HL-60/S4 treated with phorbol 12-myristate 13-acetate at 8.2 ng/mL for 4 days and 3 days (cell line): ENCODE measurements around the gene MRPL10.
"Not testable (repeated sequence)": the region's sequence is repeated elsewhere in the genome, so short reads cannot be mapped to it uniquely, and the experiment has no call there.

Experiments used
- in situ Hi-C: fragments of 300-500 bp; cut with MboI; formaldehyde crosslinking; loops from 2 replicates; pipeline ENCODE4 v1.15.0; 2022; ENCODE audit warnings: low sequenced_read_pairs

MRPL10 gene

DNA sequence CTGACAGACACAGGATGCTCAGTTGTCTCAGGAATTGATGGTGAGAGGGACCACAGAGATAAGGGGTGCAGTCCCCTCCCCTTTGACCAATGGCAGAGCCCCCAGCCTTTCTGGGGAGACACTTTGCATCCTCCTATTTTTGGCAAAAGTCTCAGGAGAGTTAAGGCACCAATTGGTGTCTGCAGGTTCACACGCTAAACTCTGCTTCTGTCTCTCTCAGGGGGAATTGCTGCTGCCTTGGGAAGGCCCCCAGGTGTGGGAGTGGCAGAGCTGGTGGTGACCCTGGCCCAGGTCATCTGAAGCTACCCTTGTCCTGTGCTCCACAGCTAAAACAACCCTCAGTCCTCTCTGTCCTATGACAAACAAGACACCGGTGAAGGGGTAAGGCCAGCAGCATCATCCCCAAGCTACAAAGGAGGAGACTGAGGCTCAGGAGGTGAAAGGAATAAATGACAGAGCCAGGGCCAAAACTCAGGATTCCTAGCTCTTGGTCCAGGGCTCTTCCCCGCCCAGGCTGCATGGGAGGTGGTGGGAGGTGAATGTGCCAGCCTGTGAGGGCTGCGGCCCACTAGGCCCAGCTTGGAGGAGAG, 30.1 kb downstream of the MRPL10 start:
- in situ Hi-C loops: no loop called here

- in situ Hi-C loops: no loop called here
Observed at GRCh38 chr17:47800686-47801085, 30.7 kb downstream of the MRPL10 start.

GRCh38 chr17:47797797-47798196, 33.5 kb downstream of the MRPL10 start:
- in situ Hi-C loops: no loop called here

DNA sequence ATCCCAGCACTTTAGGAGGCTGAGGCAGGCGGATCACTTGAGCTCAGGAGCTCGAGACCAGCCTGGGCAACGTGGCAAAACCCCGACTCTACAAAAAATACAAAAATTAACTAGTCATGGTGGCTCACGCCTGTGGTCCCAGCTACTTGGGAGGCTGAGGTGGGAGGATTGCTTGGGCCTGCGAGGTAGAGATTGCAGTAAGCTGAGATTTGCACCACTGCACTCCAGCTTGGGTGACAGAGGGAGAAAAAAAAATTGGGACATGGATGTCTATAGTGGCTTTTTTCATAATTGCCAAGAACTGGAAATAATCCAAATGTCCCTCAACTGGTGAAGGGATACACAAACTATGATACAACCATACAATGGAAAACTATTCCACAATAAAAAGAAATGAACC, 38.4 kb downstream of the MRPL10 start:
- in situ Hi-C loops: no loop called here

DNA sequence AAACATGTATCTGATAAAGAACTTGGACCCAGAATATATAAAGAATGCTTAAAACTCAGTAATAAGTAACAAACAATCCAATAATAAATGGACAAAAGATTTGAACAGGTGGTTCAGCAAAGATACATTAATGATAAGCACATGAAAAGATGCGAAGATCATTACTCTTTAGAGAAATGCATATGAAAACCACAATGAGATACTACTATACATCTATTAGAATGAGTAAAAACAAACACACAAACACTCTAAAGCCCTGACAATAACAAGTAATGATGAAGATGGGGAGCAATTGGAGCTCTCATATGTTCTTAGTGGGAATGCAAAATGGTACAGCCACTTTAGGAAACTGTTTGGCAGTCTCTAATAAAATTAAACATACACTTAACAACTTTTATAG, 38.9 kb downstream of the MRPL10 start:
- in situ Hi-C loops: no loop called here

- in situ Hi-C loops: no loop called here
Observed at GRCh38 chr17:47791025-47791424, 40.3 kb downstream of the MRPL10 start.

DNA sequence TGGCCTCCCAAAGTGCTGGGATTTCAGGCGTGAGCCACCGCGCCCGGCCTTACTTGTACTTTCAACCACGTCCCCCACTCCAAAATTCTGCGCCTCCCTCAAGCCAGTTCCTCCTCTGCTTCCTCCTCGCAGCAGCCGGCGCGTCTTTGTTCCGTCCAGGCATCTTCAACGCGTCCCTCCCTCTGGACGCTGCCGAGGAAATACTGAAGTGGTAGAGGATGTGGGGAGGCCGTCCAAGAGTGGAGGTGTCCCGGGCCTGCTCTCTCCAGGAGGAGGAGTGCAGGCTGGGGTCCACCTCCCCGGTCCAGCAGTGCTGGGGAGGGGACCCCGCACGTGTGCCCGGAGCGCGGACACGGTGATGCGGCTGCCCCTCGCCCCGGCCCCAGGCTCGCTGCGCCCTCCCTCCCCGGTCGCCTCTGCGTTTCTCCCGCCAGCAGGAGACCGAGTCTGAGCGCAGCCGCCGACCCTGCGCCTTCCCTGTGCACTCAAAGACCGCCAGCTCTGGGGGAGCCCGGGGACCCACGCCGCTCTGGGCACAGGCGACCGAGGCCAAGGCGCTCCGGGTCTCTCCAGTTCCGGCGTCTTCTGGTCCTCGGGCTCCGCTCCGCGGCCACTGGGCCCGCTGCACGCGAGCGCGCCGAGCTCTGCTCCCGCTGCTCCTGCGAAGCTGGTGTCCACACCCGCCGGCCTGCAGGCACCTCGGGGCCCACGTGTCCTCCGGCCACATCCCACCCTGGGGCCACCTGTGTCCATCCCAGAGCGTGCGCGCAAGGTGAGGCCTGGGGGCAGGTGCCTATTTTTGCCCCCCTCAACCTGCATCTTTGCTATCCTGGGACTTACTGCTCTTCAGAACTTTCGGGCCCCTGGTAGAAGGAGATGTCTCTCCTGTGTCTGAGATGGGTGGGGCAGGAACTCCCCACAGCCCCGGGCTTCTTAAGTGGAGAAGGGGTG, 41.5 kb downstream of the MRPL10 start:
- in situ Hi-C loops: no loop called here

- in situ Hi-C loops: no loop called here
Observed at GRCh38 chr17:47785538-47786123, 45.7 kb downstream of the MRPL10 start.

GRCh38 chr17:47781397-47781796, 49.9 kb downstream of the MRPL10 start:
- in situ Hi-C loops: no loop called here

DNA sequence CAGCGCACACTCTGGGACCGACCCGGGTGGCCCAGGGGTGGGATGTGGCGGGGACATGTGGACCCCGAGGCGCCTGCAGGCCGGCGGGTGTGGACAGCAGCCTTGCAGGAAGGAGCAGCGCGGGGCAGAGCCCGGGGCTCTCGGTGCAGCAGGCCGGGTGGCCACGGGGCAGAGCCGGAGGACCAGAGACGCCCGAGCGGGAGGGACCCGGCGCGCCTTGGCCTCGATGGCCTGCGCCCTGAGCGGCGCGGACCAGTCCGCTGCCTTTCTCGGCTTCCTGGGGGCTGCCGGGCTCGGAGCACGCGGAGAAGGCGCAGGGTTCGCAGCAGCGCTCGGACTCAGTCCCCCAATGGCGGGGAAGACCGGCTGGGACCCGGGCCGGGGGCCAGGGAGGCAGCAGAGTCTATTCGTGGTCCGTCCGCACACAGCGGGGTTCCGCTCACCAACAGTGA, 53.1 kb downstream of the MRPL10 start:
- in situ Hi-C loops: no loop called here

DNA sequence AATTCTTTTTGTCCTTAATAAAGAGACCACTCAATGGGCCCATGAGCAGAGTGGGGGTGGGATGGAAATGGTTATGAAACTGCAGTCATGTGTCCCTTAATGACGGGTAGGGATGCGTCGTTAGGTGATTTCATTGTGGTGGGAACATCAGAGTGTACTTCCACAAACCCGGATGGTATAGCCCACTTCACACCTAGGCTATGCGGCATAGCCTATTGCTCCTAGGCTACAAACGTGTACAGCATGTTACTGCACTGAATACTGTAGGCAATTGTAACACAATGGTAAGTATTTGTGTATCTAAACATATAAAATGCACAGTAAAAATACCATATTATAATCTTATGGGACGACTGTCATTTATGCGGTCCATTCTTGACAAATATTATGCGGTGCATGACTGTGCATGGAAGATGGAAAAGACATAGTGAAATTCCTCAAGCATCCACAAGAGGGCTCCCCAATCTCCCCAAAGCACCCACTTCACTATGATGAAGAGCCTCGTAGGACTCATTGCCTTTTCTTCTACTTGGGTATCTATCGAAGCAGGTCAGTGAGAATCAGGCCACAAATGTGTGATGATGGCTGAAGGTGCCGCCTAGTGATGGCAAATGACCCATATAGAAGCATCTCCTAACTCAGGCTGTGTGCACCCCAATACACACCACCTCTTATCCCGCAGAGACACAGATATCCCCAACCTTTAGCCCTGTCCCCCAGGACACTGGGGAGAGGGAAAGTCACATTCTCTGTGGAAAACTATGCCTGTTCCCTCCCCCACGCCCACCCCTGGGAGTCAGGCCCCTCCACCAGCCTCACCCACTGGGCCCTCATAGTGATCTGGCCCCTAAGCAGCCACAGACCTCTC, 54.8 kb downstream of the MRPL10 start:
- in situ Hi-C loops: no loop called here

GRCh38 chr17:47774987-47775580, 56.3 kb downstream of the MRPL10 start:
- in situ Hi-C loops: no loop called here

- in situ Hi-C loops: no loop called here
Observed at GRCh38 chr17:47774331-47774730, 57.0 kb downstream of the MRPL10 start.

DNA sequence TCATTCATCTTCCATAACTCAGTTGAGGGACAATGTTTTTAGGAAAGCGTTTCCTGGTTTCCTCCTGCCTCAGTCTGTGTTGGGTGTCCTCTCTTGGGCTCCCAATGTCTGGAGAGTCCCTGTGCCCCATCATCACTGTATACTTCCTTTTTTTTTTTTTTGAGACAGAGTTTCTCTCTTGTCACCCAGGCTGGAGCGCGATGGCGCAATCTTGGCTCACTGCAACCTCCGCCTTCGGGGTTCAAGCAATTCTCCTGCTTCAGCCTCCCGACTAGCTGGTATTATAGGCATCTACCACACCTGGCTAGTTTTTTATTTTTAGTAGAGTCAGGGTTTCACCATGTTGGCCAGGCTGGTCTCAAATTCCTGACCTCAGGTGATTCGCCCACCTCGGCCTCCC, 57.7 kb downstream of the MRPL10 start:
- in situ Hi-C loops: not testable (repeated sequence)
